WERI-Rb-1 (cell line): Measurements from ENCODE around the gene POLR2E.
A peak's percentile ranks its signal among the peaks of the same experiment; 100 is the strongest.

Source experiments
- DNase-seq: peaks from one replicate; pipeline ENCODE4 v3.0.0-alpha.2; 2020
- H3K27ac ChIP-seq: fragments of 250-450 bp; sonication (Bioruptor Pico); 2 replicates; pipeline ENCODE4 v1.5.1; 2020; ENCODE audit warnings: mild to moderate bottlenecking, moderate library complexity
- H3K27me3 ChIP-seq: fragments of 250-450 bp; sonication (Bioruptor Pico); 2 replicates; pipeline ENCODE4 v1.5.1; 2021; ENCODE audit warnings: mild to moderate bottlenecking, low read depth, moderate library complexity; ENCODE audit not compliant: insufficient read depth, severe bottlenecking
- H3K36me3 ChIP-seq: fragments of 250-450 bp; sonication (Bioruptor Pico); 2 replicates; pipeline ENCODE4 v1.5.1; 2020; ENCODE audit warnings: mild to moderate bottlenecking, moderate library complexity
- H3K4me3 ChIP-seq: 2 replicates; pipeline ENCODE4 v1.5.1; 2011; ENCODE audit warnings: low read depth, mild to moderate bottlenecking, control low read depth, low read length
- H3K9me3 ChIP-seq: fragments of 250-450 bp; sonication (Bioruptor Pico); 2 replicates; pipeline ENCODE4 v1.5.1; 2021; ENCODE audit warnings: mild to moderate bottlenecking, moderate library complexity; ENCODE audit not compliant: severe bottlenecking
- CTCF ChIP-seq: IDR thresholded peaks from 2 replicates; pipeline ENCODE4 v1.5.1; 2011; ENCODE audit warnings: low read depth, mild to moderate bottlenecking, control low read depth, inconsistent platforms, low read length

Gene POLR2E

GRCh38 chr19:1122972-1123363 is 27.8 kb upstream of the POLR2E start:
- no peak for TF ChIP-seq CTCF
- H3K4me3 ChIP-seq, result no peak overlapping the region
- H3K9me3 ChIP-seq, result no peaks in the 10 kb centered on the region
- peak; percentile 86 for DNase-seq
- H3K27ac ChIP-seq, result no peak overlapping the region
- no peaks in the 10 kb centered on the region for H3K27me3 ChIP-seq
- peaks cover 33% of the 10 kb centered on the region for H3K36me3 ChIP-seq

- H3K4me3 ChIP-seq, result no peak overlapping the region
- no peak for TF ChIP-seq CTCF
- peaks cover 31% of the 10 kb centered on the region for H3K36me3 ChIP-seq
- no peaks in the 10 kb centered on the region for H3K27me3 ChIP-seq
- no peak overlapping the region for H3K27ac ChIP-seq
- no peaks in the 10 kb centered on the region for H3K9me3 ChIP-seq
- no peak for DNase-seq
These were observed 27.1 kb upstream of the POLR2E start for GRCh38 chr19:1122021-1122971.

GRCh38 chr19:1121395-1121794 is 26.2 kb upstream of the POLR2E start:
- Histone ChIP-seq H3K4me3 (no peak overlapping the region), H3K36me3 (peaks cover 33% of the 10 kb centered on the region), H3K9me3 (no peaks in the 10 kb centered on the region), H3K27me3 (no peaks in the 10 kb centered on the region), H3K27ac (no peak overlapping the region)
- TF ChIP-seq CTCF, result no peak
- no peak for DNase-seq

GRCh38 chr19:1119475-1120217 is 24.5 kb upstream of the POLR2E start:
- H3K4me3 ChIP-seq, result no peak overlapping the region
- no peaks in the 10 kb centered on the region for H3K27me3 ChIP-seq
- no peak overlapping the region for H3K27ac ChIP-seq
- DNase-seq, result no peak
- no peaks in the 10 kb centered on the region for H3K9me3 ChIP-seq
- peaks cover 38% of the 10 kb centered on the region for H3K36me3 ChIP-seq
- no peak for TF ChIP-seq CTCF

- DNase-seq, result no peak
- no peak for TF ChIP-seq CTCF
- no peak overlapping the region for H3K4me3 ChIP-seq
- H3K9me3 ChIP-seq, result no peaks in the 10 kb centered on the region
- H3K36me3 ChIP-seq, result peaks cover 39% of the 10 kb centered on the region
- no peak overlapping the region for H3K27ac ChIP-seq
- no peaks in the 10 kb centered on the region for H3K27me3 ChIP-seq
These were observed 23.8 kb upstream of the POLR2E start for GRCh38 chr19:1118999-1119398.
